GM18526 (cell line): ENCODE measurements around the gene CCL22.

Experiments
- POLR2A ChIP-seq: IDR thresholded peaks from 3 replicates; pipeline ENCODE4 v1.6.1; 2011; ENCODE audit not compliant: insufficient read length; ENCODE audit errors: extremely low read depth

The CCL22 gene, protein sequence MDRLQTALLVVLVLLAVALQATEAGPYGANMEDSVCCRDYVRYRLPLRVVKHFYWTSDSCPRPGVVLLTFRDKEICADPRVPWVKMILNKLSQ

DNA sequence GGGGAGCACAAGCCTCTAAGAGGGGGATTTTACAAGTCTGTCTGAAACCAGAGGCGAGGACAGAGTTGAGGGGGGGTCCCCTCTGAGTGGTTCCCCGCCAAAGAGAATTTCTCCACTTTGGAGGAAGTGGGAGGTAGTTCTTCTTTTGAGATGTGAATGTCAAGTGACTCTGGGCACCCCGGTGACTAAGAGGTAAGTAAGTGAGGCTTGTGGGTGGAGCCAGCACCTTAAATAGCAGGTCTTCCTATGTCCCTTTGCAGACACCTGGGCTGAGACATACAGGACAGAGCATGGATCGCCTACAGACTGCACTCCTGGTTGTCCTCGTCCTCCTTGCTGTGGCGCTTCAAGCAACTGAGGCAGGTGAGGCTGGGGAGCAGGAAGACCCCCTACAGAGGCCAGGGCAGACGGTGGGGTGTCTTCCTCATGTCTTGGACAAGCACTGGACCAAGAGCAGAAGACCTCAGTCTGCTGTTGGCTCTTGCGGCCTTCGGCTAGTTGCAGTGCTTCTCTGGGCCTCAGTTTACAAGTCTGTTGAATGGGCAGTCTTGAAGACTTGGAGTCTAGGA is at the start of gene CCL22:
Gene CCL22, plus strand, starts transcription at position 257 of the 569 bp plus-strand sequence. Its CDS starts 34 bp downstream, at position 291.
- peak; percentile 47 for TF ChIP-seq POLR2A

DNA sequence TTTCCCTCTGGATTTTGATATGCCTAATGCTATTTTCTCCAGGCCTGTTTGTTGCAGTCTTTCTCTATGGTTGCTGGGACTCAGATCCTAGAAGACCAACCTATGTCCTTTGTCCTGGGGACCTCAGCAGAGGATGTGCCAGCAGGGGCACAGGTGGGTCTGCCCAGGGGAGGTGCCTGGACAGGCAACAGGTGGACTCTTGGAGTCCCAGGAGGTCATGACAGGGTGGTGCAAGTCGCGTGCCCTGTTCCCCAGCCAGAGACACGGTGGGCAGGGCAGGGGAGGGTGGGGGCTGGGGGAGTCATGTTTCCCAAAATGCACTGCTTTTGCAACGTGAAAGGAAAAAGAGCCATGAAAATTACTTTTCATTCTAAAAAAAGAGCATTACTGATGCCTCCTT is 47.8 kb upstream of the CCL22 start:
- TF ChIP-seq POLR2A, result no peak

DNA sequence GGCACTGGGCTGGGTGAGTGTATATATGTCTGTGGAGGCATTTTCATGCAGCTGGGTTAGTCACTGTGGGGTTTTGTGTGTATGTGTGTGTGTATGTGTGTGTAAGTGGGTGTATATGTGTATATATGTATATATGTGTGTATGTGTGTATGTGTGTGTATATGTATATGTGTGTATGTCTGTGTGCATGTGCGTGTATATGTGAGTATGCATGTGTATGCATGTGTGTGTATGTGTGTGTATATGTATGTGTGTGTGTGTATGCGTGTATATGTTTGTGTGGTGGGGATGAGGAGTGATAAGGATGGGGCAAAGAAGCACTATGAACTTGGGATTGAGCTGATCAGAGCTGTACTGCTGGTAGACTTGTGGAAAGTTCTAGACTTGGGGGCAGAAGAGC is 45.1 kb upstream of the CCL22 start:
- TF ChIP-seq POLR2A, result no peak

DNA sequence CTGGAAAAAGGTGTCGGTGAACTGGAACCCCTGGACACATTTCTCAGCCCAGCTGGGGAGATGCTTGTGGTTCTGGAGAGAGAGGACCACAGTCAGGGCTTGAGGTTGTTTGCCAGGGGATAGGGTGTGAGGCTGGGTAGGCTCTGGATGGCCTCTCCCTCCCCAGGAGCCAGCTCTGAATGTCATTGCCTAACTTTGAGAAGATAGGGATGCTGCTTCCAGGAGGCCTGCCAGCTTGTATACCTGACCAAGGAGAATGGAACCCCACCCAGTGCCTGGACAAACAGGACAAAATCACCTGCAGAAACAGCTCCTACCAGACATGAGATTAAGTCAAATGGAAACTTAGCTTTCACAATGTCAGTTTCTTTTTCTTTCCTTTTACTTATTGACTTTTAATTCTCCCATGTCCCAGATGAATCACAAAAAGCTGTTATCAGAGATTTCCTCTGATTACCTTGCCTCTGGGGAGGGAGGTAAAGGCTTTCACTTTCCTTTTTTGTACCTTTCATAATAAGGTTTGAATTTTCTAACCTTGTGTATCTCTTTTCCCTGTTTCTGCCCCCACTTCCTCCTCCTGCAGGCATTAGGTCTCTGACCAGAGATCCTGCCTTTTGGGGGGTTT is 44.3 kb upstream of the CCL22 start:
- TF ChIP-seq POLR2A, result no peak

DNA sequence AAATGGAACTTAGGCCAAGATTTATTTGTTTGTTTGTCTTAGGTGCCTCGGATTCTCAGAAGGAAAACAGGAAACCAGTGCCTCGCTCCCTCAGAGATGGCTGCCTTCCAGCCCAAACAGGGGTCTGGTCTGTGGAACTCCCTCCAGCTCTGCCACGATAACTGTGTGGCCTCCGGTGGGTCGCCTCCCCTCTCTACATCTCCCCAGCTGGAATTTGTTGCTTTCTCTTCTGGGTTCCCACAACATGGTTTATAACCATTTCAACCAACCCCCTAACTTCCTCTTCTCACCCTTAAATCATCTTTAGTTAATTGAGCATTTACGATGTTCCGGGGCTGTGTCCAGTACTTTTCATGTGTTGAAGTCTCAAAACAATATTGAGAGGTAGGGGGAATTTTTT is 43.2 kb upstream of the CCL22 start:
- no peak for TF ChIP-seq POLR2A

DNA sequence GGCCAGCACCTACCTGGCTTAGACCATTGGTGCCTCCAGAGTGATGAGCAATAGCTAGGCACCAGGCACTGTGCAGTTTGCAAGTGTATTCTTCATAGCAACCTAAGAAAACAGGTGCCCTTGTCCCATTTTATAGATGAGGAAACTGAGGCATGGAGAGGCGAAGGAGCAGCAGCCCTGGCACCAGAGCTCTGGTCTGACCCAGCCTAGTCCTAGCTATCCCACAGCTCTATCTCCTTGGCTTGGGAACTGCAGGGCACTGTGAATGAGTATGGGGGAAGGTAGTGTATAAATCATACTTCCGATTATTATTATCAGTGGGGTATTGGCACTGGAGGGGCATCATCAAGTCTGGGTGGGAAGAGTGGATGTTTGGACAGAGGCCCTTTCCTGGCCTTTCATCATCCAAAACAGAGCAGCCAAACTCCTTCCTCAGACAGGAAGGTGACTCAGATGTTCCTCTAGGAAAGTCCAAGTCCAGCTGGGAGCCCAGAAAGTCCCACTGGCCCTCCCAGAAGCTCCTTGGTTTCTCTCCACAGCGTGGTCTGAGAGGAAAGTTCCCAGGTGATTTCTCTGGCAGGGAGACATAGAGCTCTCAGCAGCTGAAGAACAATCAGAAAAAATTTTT is 42.1 kb upstream of the CCL22 start:
- no peak for TF ChIP-seq POLR2A

DNA sequence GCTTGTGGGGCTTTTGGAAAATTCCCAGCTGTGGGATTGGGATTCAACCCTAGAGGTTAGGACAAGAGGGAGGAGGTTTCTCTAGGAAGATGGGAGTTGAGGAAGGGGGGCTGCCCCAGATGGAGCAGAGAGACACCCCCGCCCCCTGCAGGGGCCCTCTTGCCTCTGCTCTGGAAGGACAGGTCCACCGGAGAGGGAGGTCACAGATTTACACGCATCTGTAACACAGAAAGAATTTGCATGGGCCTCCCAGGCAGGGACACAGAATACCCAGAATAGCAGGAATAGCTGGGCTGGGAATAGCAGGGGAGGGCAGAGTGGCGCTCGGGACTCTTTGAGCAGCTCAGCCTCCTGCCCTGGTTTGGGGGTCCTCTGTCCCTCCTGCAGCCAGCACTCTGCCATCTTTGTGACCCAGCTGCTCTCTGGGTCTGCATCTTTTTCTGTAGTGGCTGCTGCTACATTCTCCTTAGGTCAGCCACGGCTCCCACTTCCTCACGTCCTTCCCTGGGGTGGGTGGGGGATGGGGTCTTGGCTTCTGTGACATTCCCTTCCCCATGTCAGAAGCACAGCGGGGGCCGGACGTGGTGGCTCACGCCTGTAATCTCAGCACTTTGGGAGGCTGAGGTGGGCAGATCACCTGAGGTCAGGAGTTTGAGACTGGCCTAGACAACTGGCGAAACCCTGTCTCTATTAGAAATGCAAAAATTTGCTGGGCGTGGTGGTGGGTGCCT is 40.2 kb upstream of the CCL22 start:
- no peak for TF ChIP-seq POLR2A

DNA sequence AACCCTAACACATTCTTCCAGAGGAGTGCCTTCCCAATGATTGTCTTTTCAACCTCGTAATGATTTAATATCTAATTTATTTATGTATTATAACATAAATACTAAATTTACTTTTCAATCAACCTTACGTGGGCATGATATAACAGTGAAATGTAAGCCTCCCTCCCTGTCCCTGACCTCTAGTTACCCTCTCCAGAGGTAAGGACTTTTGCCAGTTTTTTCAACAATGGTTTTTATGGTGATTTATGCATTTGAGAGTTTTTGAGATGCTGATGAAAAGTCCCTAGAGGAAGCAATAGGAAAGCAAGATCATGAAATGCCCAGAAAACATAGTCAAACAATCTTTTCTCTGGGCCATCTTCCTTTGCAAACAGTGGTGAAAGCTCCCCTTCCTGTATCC is 38.9 kb upstream of the CCL22 start:
- TF ChIP-seq POLR2A, result no peak

DNA sequence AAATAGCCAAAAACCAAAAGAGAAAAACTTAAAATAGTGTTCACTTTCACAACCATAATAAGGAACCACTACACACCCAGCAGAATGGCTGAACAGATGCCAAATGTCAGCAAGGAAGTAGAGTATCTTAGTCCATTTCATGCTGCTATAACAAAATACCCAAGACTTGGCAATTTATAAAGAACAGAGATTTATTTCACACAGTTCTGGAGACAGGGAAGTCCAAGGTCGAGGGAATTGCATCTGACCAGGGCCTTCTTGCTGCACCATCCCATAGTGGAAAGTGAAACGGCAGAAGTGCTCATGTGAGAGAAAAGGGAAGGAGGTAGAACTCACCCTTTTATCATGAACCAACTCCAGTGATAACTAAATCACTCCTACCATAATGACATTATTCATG is 33.8 kb upstream of the CCL22 start:
- no peak for TF ChIP-seq POLR2A

DNA sequence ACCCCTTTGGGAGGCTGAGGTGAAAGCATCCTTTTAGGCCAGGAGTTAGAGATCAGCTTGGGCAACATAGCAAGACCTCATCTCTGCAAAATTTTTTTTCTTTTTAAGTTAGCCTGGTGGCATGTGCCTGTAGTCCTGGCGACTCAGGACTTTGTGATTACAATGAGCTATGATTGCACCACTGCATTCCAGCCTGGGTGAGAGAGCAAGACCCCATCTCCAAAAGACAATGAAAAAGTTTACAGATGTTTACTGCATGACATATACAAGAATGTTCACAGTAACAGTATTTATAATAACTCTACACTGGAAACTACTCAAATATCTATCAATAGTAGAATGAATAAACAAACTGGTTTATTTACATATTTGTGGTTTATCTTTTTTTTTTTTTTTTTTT is 33.1 kb upstream of the CCL22 start:
- no peak for TF ChIP-seq POLR2A

DNA sequence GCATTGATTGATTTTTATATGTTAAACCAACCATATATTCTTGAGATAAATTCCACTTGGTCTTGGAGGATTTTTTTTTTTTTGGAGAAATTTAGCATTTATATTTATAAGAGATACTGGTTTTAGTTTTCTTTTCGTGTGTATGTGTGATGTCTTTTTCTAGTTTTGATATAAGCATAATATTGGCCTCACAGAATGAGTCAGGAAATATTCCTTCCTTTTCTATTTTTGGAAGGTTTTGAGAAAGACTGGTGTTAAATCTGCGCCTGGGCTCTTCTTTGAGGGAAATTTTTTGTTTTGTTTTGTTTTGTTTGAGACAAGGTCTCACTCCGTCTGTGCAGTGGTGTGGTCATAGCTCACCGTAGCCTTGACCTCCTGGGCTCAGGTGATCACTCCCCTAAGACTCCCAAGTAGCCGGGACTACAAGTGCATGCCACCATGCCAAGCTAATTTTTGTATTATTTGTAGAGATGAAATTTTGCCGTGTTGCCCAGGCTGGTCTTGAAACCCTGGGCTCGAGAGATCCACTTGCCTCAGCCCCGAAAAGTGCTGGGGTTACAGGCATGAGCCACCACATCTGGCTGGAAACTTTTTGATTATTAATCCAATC is 28.8 kb upstream of the CCL22 start:
- no peak for TF ChIP-seq POLR2A

DNA sequence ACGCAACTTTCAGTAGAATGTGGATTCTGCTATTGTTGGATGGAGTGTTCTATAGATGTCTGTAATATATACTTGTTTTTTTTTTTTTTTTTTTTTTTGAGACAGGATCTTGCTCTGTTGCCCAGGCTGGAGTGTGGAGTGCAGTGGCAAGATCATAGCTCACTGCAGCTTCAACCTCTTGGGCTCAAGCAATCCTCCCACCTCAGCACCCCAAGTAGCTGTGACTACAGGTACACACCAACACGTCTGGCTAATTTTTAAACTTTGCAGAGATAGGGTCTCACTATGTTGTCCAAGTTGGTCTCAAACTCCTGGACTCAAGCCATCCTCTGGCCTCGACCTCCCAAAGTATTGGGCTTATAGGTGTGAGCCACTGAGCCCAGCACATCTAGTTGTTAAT is 27.2 kb upstream of the CCL22 start:
- no peak for TF ChIP-seq POLR2A

DNA sequence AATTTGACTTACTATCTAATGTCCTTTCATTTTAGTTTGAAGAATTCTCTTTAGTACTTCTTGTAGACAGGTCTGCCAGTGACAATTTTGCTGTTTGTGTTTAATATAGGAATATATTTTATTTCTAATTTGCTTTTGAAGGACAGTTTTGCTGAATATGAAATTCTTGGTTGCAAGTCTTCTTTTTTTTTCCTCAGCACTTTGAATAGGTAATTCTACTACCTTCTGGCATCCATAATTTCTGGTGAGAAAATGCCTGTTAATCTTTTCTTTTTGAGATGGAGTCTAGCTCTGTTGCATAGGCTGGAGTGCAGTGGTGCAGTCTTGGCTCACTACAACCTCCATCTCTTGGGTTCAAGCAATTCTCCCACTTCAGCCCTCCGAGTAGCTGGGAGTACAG is 25.2 kb upstream of the CCL22 start:
- TF ChIP-seq POLR2A, result no peak

DNA sequence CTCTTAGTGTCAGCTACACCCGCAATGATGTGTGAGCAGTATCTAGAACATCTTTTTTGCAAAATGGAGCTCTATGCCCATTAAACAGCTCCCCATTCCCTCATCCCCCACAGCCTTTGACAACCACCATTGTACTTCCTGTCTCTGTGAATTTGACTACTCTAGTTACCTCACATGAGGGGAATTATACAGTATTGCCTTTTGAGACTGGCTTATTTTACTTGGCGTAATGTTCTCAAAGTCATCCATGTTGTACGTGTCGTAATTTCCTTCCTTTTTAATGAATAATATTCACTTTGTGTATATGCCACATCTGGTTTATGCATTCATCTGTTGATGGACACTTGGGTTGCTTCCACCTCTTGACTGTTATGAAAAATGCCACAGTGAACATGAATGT is 23.2 kb upstream of the CCL22 start:
- TF ChIP-seq POLR2A, result no peak

DNA sequence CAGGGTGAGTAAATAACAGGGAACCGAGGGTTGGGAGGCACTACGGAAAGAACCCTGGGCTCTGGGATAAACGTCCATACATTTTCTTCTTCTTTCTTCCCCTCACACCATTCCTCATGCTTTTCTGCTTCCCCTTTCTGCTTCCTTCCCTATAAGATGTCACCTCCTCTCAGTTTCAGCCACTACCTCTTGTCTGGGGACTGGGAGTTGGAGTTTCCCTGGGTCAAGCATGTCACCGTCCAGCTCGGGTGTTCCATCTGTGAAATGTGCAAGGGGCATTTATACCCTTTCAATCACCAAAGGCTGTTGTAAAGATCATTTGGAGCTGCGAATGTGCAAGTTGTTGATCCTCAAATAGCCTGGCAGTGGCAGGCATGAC is 17.5 kb upstream of the CCL22 start:
- TF ChIP-seq POLR2A, result no peak
